Erythroblast (primary cell): ENCODE results near the gene PDE4D.

ENCODE experiments used
- GATA1 ChIP-seq: IDR thresholded peaks from 2 replicates; pipeline ENCODE4 v1.6.1; 2011; ENCODE audit warnings: low read depth, mild to moderate bottlenecking, control low read depth, low read length, moderate library complexity
- POLR2A ChIP-seq: IDR thresholded peaks from 2 replicates; pipeline ENCODE4 v1.6.1; 2011; ENCODE audit warnings: mild to moderate bottlenecking, low read length

DNA sequence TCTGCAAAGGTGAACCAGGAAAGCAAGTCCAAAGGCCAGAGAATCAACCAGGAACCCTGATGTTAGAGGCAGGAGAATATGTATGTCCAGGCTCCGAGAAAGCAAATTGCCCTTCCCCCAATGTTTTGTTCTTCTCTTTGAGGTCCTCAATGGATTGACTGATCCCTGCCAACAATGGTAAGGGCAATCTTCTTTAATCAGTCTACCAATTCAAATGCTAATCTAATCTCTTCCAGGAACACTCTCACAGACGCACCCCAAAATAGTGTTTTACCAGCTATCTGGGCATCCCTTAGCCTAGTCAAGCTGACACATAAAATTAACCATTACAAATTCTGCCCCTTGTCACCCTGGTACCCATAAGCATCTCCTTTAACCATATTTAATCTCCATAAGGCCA lies 912.6 kb downstream of the PDE4D start:
- TF ChIP-seq POLR2A (no peak), GATA1 (no peak)
